K562 (cell line): ENCODE data around the gene PPP1R13B. TPM values are rescaled to one million over a fixed set of nuclear protein-coding genes. Genes with fewer than 3 reads are reported as not detected.

ENCODE experiments used
- ATAC-seq: fragments of 200-7000 bp; cut with Tn5 transposase; 3 replicates; pipeline ENCODE4 v1.9.1; 2020; ENCODE audit warnings: moderate library complexity
- BruUV-seq: library from RNA; stranded (reverse); fragments of 400-500 nt; replicated peaks from 2 replicates; lab custom pipeline; 2021; lab: Mats Ljungman, UMichigan
- CTCF ChIA-PET: fragments of 300-600 bp; formaldehyde crosslinking; extraction: SDS; loops from one replicate; lab custom pipeline; 2021; ENCODE audit warnings: low intra/inter-chr PET ratio; lab: Yijun Ruan, JAX
- POLR2A ChIA-PET: fragments of 300-600, 350-650 bp; sonication (Branson Sonifier 250); formaldehyde crosslinking; extraction: SDS; loops from one replicate; lab custom pipeline; 2021; ENCODE audit warnings: antibody characterized with exemption, inconsistent platforms; lab: Yijun Ruan, JAX
- DNase-seq, 4 experiments: peaks; one replicate each; pipeline versions ENCODE4 v3.0.0 to v3.0.0-alpha.2; 2011 to 2018; ENCODE audit warnings: low spot score in 3 of 4, mixed read lengths in 3 of 4; ENCODE audit errors: extremely low read depth in 1 of 4
- FAIRE-seq: peaks from 2 replicates; lab custom pipeline; 2011; peaks lifted over from hg19 to GRCh38; lab: Jason Lieb, UNC
- H2AFZ ChIP-seq: 2 replicates; pipeline ENCODE4 v1.6.0; 2011; ENCODE audit warnings: low read depth, low read length, control low read depth, inconsistent platforms
- H3K27ac ChIP-seq: fragments of 200-600 bp; 3 replicates; pipeline ENCODE4 v1.8.0; 2011; ENCODE audit warnings: low read depth, mild to moderate bottlenecking, control low read depth, inconsistent platforms, low read length, moderate library complexity, mixed read lengths; ENCODE audit errors: extremely low read depth
- H3K27me3 ChIP-seq, 2 experiments: fragments of 300-600 bp in 1 of 2; 2 replicates in 1 of 2; 3 replicates in 1 of 2; pipeline versions ENCODE4 v1.6.0 to v1.8.0; 2011; ENCODE audit warnings: inconsistent platforms in 2 of 2, low read length in 2 of 2, mild to moderate bottlenecking in 1 of 2, mixed read lengths in 1 of 2, moderate library complexity in 1 of 2; ENCODE audit not compliant: control insufficient read depth in 2 of 2, insufficient read depth in 2 of 2
- H3K36me3 ChIP-seq: fragments of 300-600 bp; 3 replicates; pipeline ENCODE4 v1.8.0; 2011; ENCODE audit warnings: mild to moderate bottlenecking, low read length, inconsistent platforms; ENCODE audit not compliant: control insufficient read depth, insufficient read depth
- H3K4me1 ChIP-seq, 2 experiments: fragments of 200-600 bp in 1 of 2; replicated peaks in 1 of 2; 2 replicates in 1 of 2; 3 replicates in 1 of 2; pipeline versions ENCODE4 v1.5.1 to v1.8.0; 2011; ENCODE audit warnings: inconsistent platforms in 2 of 2, low read length in 2 of 2, mild to moderate bottlenecking in 1 of 2, mixed read lengths in 1 of 2, moderate library complexity in 1 of 2; ENCODE audit not compliant: control insufficient read depth in 2 of 2, insufficient read depth in 2 of 2
- H3K4me2 ChIP-seq: 2 replicates; pipeline ENCODE4 v1.6.1; 2011; ENCODE audit warnings: low read length, control low read depth, inconsistent platforms, mixed read lengths; ENCODE audit not compliant: insufficient read depth
- H3K4me3 ChIP-seq: fragments of 200-600 bp; sonication (generic), shearing (Covaris generic); 2 replicates; pipeline ENCODE4 v1.5.1; 2016; ENCODE audit warnings: control low read depth, inconsistent platforms
- H3K79me2 ChIP-seq: fragments of 200-600 bp; 3 replicates; pipeline ENCODE4 v1.8.0; 2011; ENCODE audit warnings: low read length, inconsistent platforms; ENCODE audit not compliant: control insufficient read depth, insufficient read depth
- H3K9ac ChIP-seq, 2 experiments: 2 replicates each; pipeline versions ENCODE4 v1.6.0 to v1.6.1; 2011; ENCODE audit warnings: low read depth in 2 of 2, low read length in 2 of 2, control low read depth in 1 of 2, inconsistent platforms in 1 of 2, mild to moderate bottlenecking in 1 of 2, mixed read lengths in 1 of 2; ENCODE audit not compliant: insufficient read depth in 1 of 2
- H3K9me1 ChIP-seq: one replicate; pipeline ENCODE4 v1.6.0; 2011; ENCODE audit warnings: inconsistent platforms, mild to moderate bottlenecking, low read length, moderate library complexity; ENCODE audit not compliant: control insufficient read depth, insufficient read depth
- H3K9me3 ChIP-seq: replicated peaks from 2 replicates; pipeline ENCODE4 v1.5.1; 2011; ENCODE audit warnings: low read depth, low read length, inconsistent platforms; ENCODE audit not compliant: control insufficient read depth, insufficient read depth
- H4K20me1 ChIP-seq: replicated peaks from 2 replicates; pipeline ENCODE4 v1.6.1; 2011; ENCODE audit warnings: low read length, inconsistent platforms, mixed read lengths; ENCODE audit not compliant: control insufficient read depth, insufficient read depth
- COPS2 ChIP-seq: fragments of 450-650 bp; conservative IDR thresholded peaks from 2 replicates; pipeline ENCODE4 v1.6.1; 2016; ENCODE audit warnings: mild to moderate bottlenecking, moderate library complexity
- PURB ChIP-seq: sonication (generic); formaldehyde crosslinking; IDR thresholded peaks from 2 replicates; pipeline ENCODE4 v1.9.0; 2021; ENCODE audit warnings: low read depth, mild to moderate bottlenecking, missing genetic modification reagents
- RBM14 ChIP-seq: fragments of 200-400 bp; formaldehyde crosslinking; IDR thresholded peaks from 2 replicates; pipeline ENCODE4 v1.6.1; 2018; ENCODE audit warnings: low read depth, mild to moderate bottlenecking, low read length, moderate library complexity, borderline replicate concordance; ENCODE audit not compliant: insufficient read depth
- SMAD4 ChIP-seq: fragments of 250-450 bp; sonication (Bioruptor Pico); conservative IDR thresholded peaks from 2 replicates; pipeline ENCODE4 v1.8.0; 2021; ENCODE audit warnings: inconsistent platforms, mild to moderate bottlenecking, moderate library complexity
- ZNF384 ChIP-seq: IDR thresholded peaks from 2 replicates; pipeline ENCODE4 v1.6.1; 2012; ENCODE audit warnings: low read depth, low read length, improper control_type of control experiment
- ZSCAN29 ChIP-seq: fragments of 450-650 bp; IDR thresholded peaks from 2 replicates; pipeline ENCODE4 v1.6.1; 2017
- WGBS: fragments of 100-300 bp; shearing (Covaris generic); methylation state at CpG from one replicate; pipeline ENCODE4 v1.1.6; 2016; ENCODE audit warnings: low coverage, mixed read lengths; ENCODE audit not compliant: insufficient coverage; ENCODE audit errors: missing lambda C conversion rate; 5-methylcytosine and 5-hydroxymethylcytosine counted together
- in situ Hi-C: fragments of 300-500 bp; cut with MboI; formaldehyde crosslinking; loops from 4 replicates; pipeline ENCODE4 v1.15.0; 2018; ENCODE audit warnings: inconsistent platforms, mixed read lengths
- intact Hi-C: fragments of 100-400 bp; cut with micrococcal nuclease; formaldehyde crosslinking; loops from 2 replicates; pipeline ENCODE4 v1.14.2; 2022
- polyA plus RNA-seq, 8 experiments: library from polyadenylated mRNA; depleted of rRNA in 4 of 8; stranded (reverse) in 5 of 8; unstranded in 3 of 8; fragments of >200 nt; fragmentation: Nextera tagmentation in 2 of 8; fragmentation: Illumina TruSeq in 1 of 8; extraction: Ambion mirVana in 2 of 8; extraction: Trizol in 1 of 8; gene quantifications; 2 replicates each; pipeline versions ENCODE4 v1.2.1 to v1.2.3, GENCODE V29; 2011 to 2014; ENCODE audit warnings: inconsistent platforms in 1 of 8, missing spikeins in 1 of 8
- total RNA-seq, 7 experiments: library from RNA; depleted of rRNA in 6 of 7; stranded (reverse); fragments of >200 nt in 6 of 7; fragmentation: Illumina TruSeq in 2 of 7; extraction: Trizol in 2 of 7; gene quantifications; 2 replicates each; pipeline versions ENCODE4 v1.2.1 to v1.2.3, GENCODE V29; 2011 to 2021; ENCODE audit warnings: low replicate concordance in 1 of 7

The PPP1R13B gene
- total and polyA plus RNA-seq, 9 of the 15 experiments (the other 6 are each of a cell fraction or from before 2014, with no cell fraction given) = 0.03 to 1.7 (median 0.15) TPM

- Histone ChIP-seq H3K9me1 (no peaks in the 10 kb centered on the region), H3K9me3 (no peaks in the 10 kb centered on the region), H3K9ac (no peak overlapping the region), H3K27me3 (no peaks in the 10 kb centered on the region), H3K4me1 (peaks cover 0 to 29% of the 10 kb centered on the region in 2 experiments; a peak in 3 of 5 replicates), H4K20me1 (no peaks in the 10 kb centered on the region), H3K4me2 (no peak overlapping the region), H3K36me3 (no peaks in the 10 kb centered on the region), H3K27ac (no peak overlapping the region), H3K4me3 (no peak overlapping the region), H3K79me2 (no peaks in the 10 kb centered on the region), H2AFZ (peak overlapping the region; percentile 86; the same call in 1 of the 2 replicates)
- CTCF ChIA-PET = no interaction called here
- BruUV-seq = no TSS peak
- FAIRE-seq (no peak), DNase-seq (no peak), ATAC-seq (no peak)
- intact Hi-C loops = no loop called here
- in situ Hi-C loops = no loop called here
- POLR2A ChIA-PET = no interaction called here
- no peak for TF ChIP-seq COPS2
- TF ChIP-seq ZNF384 = no peak
- TF ChIP-seq RBM14 = no peak
- no peak for TF ChIP-seq ZSCAN29
- TF ChIP-seq SMAD4 (CRISPR knock-in tag) = no peak
- TF ChIP-seq PURB (CRISPR knock-in tag) = no peak
- 66% methylated on average over 6 of the region's 8 CpGs for WGBS
Observed at GRCh38 chr14:103870891-103871595, 23.7 kb upstream of the PPP1R13B start.
